Stimulated activated CD8-positive, alpha-beta memory T cell treated with anti-CD3 and anti-CD28 coated beads, Interleukin-15, amount 100 ng/mL, for 24 hours (primary cell): Measurements from ENCODE around the gene OGFOD3.

Experiments used
- DNase-seq: peaks from one replicate; pipeline ENCODE4 v3.0.0-alpha.2; 2020; ENCODE audit warnings: low read depth

Gene OGFOD3

GRCh38 chr17:82405051-82405450, 13.3 kb downstream of the OGFOD3 start:
- DNase-seq = no peak

- no peak for DNase-seq
Measured at GRCh38 chr17:82403662-82404660, 14.4 kb downstream of the OGFOD3 start.

- no peak for DNase-seq
Measured at GRCh38 chr17:82402865-82403264, 15.5 kb downstream of the OGFOD3 start.

- DNase-seq = peak; percentile 22
Measured at GRCh38 chr17:82400830-82401229, 17.6 kb downstream of the OGFOD3 start.

GRCh38 chr17:82400206-82400605, 18.2 kb downstream of the OGFOD3 start:
- no peak for DNase-seq

- DNase-seq = no peak
Measured at GRCh38 chr17:82399601-82400101, 18.7 kb downstream of the OGFOD3 start.

- DNase-seq = no peak
Measured at GRCh38 chr17:82399041-82399441, 19.3 kb downstream of the OGFOD3 start.

- no peak for DNase-seq
Measured at GRCh38 chr17:82397449-82398335, 20.7 kb downstream of the OGFOD3 start.

GRCh38 chr17:82396601-82397435, 21.6 kb downstream of the OGFOD3 start:
- no peak for DNase-seq

- no peak for DNase-seq
Measured at GRCh38 chr17:82394278-82394677, 24.1 kb downstream of the OGFOD3 start.

GRCh38 chr17:82392941-82393340, 25.4 kb downstream of the OGFOD3 start:
- DNase-seq = no peak

GRCh38 chr17:82392209-82392920, 26.0 kb downstream of the OGFOD3 start:
- no peak for DNase-seq

GRCh38 chr17:82391496-82392066, 26.8 kb downstream of the OGFOD3 start:
- DNase-seq = no peak

- DNase-seq = no peak
Measured at GRCh38 chr17:82390860-82391435, 27.4 kb downstream of the OGFOD3 start.

GRCh38 chr17:82390015-82390859, 28.1 kb downstream of the OGFOD3 start:
- DNase-seq = no peak

GRCh38 chr17:82389379-82389778, 29.0 kb downstream of the OGFOD3 start:
- no peak for DNase-seq

GRCh38 chr17:82388922-82389283, 29.5 kb downstream of the OGFOD3 start:
- DNase-seq = no peak

- DNase-seq = no peak
Measured at GRCh38 chr17:82388223-82388921, 30.0 kb downstream of the OGFOD3 start.

GRCh38 chr17:82387705-82388106, 30.7 kb downstream of the OGFOD3 start:
- DNase-seq = no peak
